Tibial artery (tissue), 4 donors: Measurements from ENCODE around the gene TNFAIP8L3.
"Not testable (repeated sequence)": the region's sequence is repeated elsewhere in the genome, so short reads cannot be mapped to it uniquely, and the experiment has no call there.

ENCODE experiments used
- DNase-seq, 2 donors: peaks; one replicate each; pipeline ENCODE4 v3.0.0-alpha.2; 2019
- H3K27ac ChIP-seq, 2 donors: fragments of 200-600 bp; sonication (generic) in 1 of 2; 1 replicate in 1 of 2; 2 replicates in 1 of 2; pipeline ENCODE4 v1.5.1; 2018 to 2019; ENCODE audit warnings: mild to moderate bottlenecking in 1 of 2
- H3K27me3 ChIP-seq, 2 donors: fragments of 200-600 bp; sonication (generic) in 1 of 2; one replicate each; pipeline versions ENCODE4 v1.5.1 to v1.6.0; 2016 to 2019
- H3K36me3 ChIP-seq, 3 donors: fragments of 200-600 bp; sonication (generic) in 2 of 3; one replicate each; pipeline ENCODE4 v1.5.1; 2016 to 2019; ENCODE audit warnings: mild to moderate bottlenecking in 2 of 3
- H3K4me1 ChIP-seq, 4 donors: fragments of 200-600 bp; sonication (generic) in 2 of 4; 1 replicate in 3 of 4; 2 replicates in 1 of 4; pipeline ENCODE4 v1.5.1; 2016 to 2019
- H3K4me3 ChIP-seq, 2 donors: fragments of 200-600 bp; sonication (generic) in 1 of 2; 1 replicate in 1 of 2; 2 replicates in 1 of 2; pipeline ENCODE4 v1.5.1; 2018 to 2019; ENCODE audit warnings: mild to moderate bottlenecking in 2 of 2
- H3K9me3 ChIP-seq, 3 donors: fragments of 200-600 bp; sonication (generic) in 1 of 3; one replicate each; pipeline ENCODE4 v1.5.1; 2016 to 2019
- CTCF ChIP-seq, 2 experiments: fragments of 200-600 bp in 1 of 2; fragments of 450-650 bp in 1 of 2; IDR thresholded peaks; one replicate each; pipeline ENCODE4 v1.5.1; 2017 to 2019; ENCODE audit warnings: antibody characterized with exemption in 2 of 2, mild to moderate bottlenecking in 1 of 2, moderate library complexity in 1 of 2
- intact Hi-C: fragments of 100-400 bp; cut with DNase I; formaldehyde crosslinking; loops from one replicate; pipeline ENCODE4 v1.15.0; 2023; ENCODE audit warnings: low total_unique reads

Gene TNFAIP8L3

GRCh38 chr15:51094606-51095569 lies at the start of gene TNFAIP8L3:
Gene TNFAIP8L3 (minus strand): TSS chr15:51094906. CDS start chr15:51094595, 311 bp downstream.
- H3K9me3 ChIP-seq = no peaks in the 10 kb centered on the region
- H3K4me1 ChIP-seq = peaks cover 0 to 66% (median 21%) of the 10 kb centered on the region in 4 donors
- no peaks in the 10 kb centered on the region for H3K36me3 ChIP-seq
- TF ChIP-seq CTCF (IDR thresholded peaks at IDR 0.05) = no peak
- H3K27me3 ChIP-seq = no peaks in the 10 kb centered on the region
- H3K27ac ChIP-seq = peak within 1 kb of the TSS; percentile 91 to 95
- peak; percentile 43 to 75 for DNase-seq
- intact Hi-C loops = loop anchor here (2.0 kb wide), 1 partner anchor 20 kb away; no protein-coding TSS in a partner anchor
- peak within 1 kb of the TSS; percentile 88 to 92 for H3K4me3 ChIP-seq

- Histone ChIP-seq H3K36me3 (no peaks in the 10 kb centered on the region), H3K4me3 (no peak overlapping the region), H3K4me1 (no peaks in the 10 kb centered on the region), H3K27me3 (no peaks in the 10 kb centered on the region), H3K9me3 (no peaks in the 10 kb centered on the region), H3K27ac (no peak overlapping the region)
- no peak for TF ChIP-seq CTCF (IDR thresholded peaks at IDR 0.05)
- no peak for DNase-seq
- intact Hi-C loops = no loop called here
Observed at GRCh38 chr15:51144021-51144532, 49.4 kb upstream of the TNFAIP8L3 start.

- intact Hi-C loops, H3K27ac ChIP-seq, H3K27me3 ChIP-seq, H3K36me3 ChIP-seq, H3K4me1 ChIP-seq, DNase-seq, H3K9me3 ChIP-seq, H3K4me3 ChIP-seq: not testable (repeated sequence)
Observed at GRCh38 chr15:51140347-51140746, 45.6 kb upstream of the TNFAIP8L3 start.

GRCh38 chr15:51139091-51139490 lies 44.4 kb upstream of the TNFAIP8L3 start:
- Histone ChIP-seq H3K4me3 (no peak overlapping the region), H3K27me3 (no peaks in the 10 kb centered on the region), H3K9me3 (no peaks in the 10 kb centered on the region), H3K27ac (no peak overlapping the region), H3K36me3 (no peaks in the 10 kb centered on the region), H3K4me1 (no peaks in the 10 kb centered on the region)
- intact Hi-C loops = no loop called here
- no peak for TF ChIP-seq CTCF (IDR thresholded peaks at IDR 0.05)
- no peak for DNase-seq

- no peaks in the 10 kb centered on the region for H3K36me3 ChIP-seq
- peaks cover 0 to 11% (median 6%) of the 10 kb centered on the region in 4 donors for H3K4me1 ChIP-seq
- H3K27ac ChIP-seq = no peak overlapping the region
- H3K27me3 ChIP-seq = no peaks in the 10 kb centered on the region
- no peaks in the 10 kb centered on the region for H3K9me3 ChIP-seq
- H3K4me3 ChIP-seq = no peak overlapping the region
- TF ChIP-seq CTCF (IDR thresholded peaks at IDR 0.05) = no peak
- DNase-seq = no peak
- intact Hi-C loops = no loop called here
Observed at GRCh38 chr15:51137880-51138430, 43.2 kb upstream of the TNFAIP8L3 start.

- no peaks in the 10 kb centered on the region for H3K9me3 ChIP-seq
- intact Hi-C loops = no loop called here
- H3K36me3 ChIP-seq = no peaks in the 10 kb centered on the region
- H3K4me1 ChIP-seq = peaks cover 0 to 20% (median 10%) of the 10 kb centered on the region in 4 donors
- H3K27ac ChIP-seq = no peak overlapping the region
- TF ChIP-seq CTCF (IDR thresholded peaks at IDR 0.05) = no peak
- no peak for DNase-seq
- H3K4me3 ChIP-seq = no peak overlapping the region
- H3K27me3 ChIP-seq = no peaks in the 10 kb centered on the region
Observed at GRCh38 chr15:51137024-51137423, 42.3 kb upstream of the TNFAIP8L3 start.
